Keratinocyte (primary cell): ENCODE results near the gene EXOC3L1.

Experiments
- CTCF ChIP-seq, 3 experiments: IDR thresholded peaks in 1 of 3; conservative IDR thresholded peaks in 1 of 3; optimal IDR thresholded peaks in 1 of 3; 2 replicates in 2 of 3; 3 replicates in 1 of 3; pipeline versions ENCODE3 to v1.5.1; 2011; ENCODE audit warnings: low read length in 3 of 3, mild to moderate bottlenecking in 3 of 3, moderate library complexity in 2 of 3, control low read depth in 1 of 3, inconsistent platforms in 1 of 3; ENCODE audit not compliant: insufficient read depth in 2 of 3; ENCODE audit errors: extremely low read depth in 1 of 3
- EZH2 ChIP-seq: IDR thresholded peaks from one replicate; pipeline ENCODE4 v1.6.1; 2012; ENCODE audit warnings: inconsistent platforms, mild to moderate bottlenecking, low read length, moderate library complexity

GRCh38 chr16:67162506-67163163 is 27.3 kb downstream of the EXOC3L1 start:
- TF ChIP-seq CTCF (optimal IDR thresholded peaks at IDR 0.05 in 1 of 3, IDR thresholded peaks at IDR 0.05 in 1 of 3, conservative IDR thresholded peaks at IDR 0.05 in 1 of 3; ENCODE audit: extremely low read depth in 1 of 3, insufficient read depth in 2 of 3, low read length in 3 of 3) (no peak), EZH2 (no peak)
